A549 (cell line): Measurements from ENCODE around the gene GBGT1.

Source experiments
- CBX8 ChIP-seq: fragments of 200-600 bp; sonication (generic); IDR thresholded peaks from 2 replicates; pipeline ENCODE4 v1.6.1; 2016
- CTCF ChIP-seq: fragments of >200 bp; sonication (Bioruptor Twin); formaldehyde crosslinking; IDR thresholded peaks from 3 replicates; pipeline ENCODE4 v1.5.1; 2016
- EP300 ChIP-seq, 2 experiments: fragments of >200 bp; sonication (Bioruptor Twin); formaldehyde crosslinking; IDR thresholded peaks; 2 replicates in 1 of 2; 3 replicates in 1 of 2; pipeline ENCODE4 v1.6.1; 2016 to 2017
- JUN ChIP-seq, 2 experiments: fragments of >200 bp; sonication (Bioruptor Twin); formaldehyde crosslinking; IDR thresholded peaks; 2 replicates in 1 of 2; 3 replicates in 1 of 2; pipeline ENCODE4 v1.6.1; 2016 to 2017
- KDM1A ChIP-seq: fragments of 200-600 bp; sonication (generic); IDR thresholded peaks from 2 replicates; pipeline ENCODE4 v1.6.1; 2016; ENCODE audit warnings: low read depth, mild to moderate bottlenecking
- MAX ChIP-seq: IDR thresholded peaks from 2 replicates; pipeline ENCODE4 v1.6.1; 2012
- REST ChIP-seq: fragments of 200-600 bp; sonication (generic); IDR thresholded peaks from 2 replicates; pipeline ENCODE4 v1.6.1; 2016; ENCODE audit warnings: antibody characterized with exemption, mild to moderate bottlenecking, moderate library complexity
- RFX5 ChIP-seq: fragments of 450-650 bp; IDR thresholded peaks from 2 replicates; pipeline ENCODE4 v1.7.1; 2014; ENCODE audit warnings: antibody characterized with exemption, mild to moderate bottlenecking, moderate library complexity
- RNF2 ChIP-seq: fragments of 200-600 bp; sonication (generic); IDR thresholded peaks from 2 replicates; pipeline ENCODE4 v1.6.1; 2016; ENCODE audit warnings: low read depth, mild to moderate bottlenecking, antibody characterized with exemption, moderate library complexity, borderline replicate concordance
- SMC3 ChIP-seq: fragments of >200 bp; sonication (Bioruptor Twin); formaldehyde crosslinking; IDR thresholded peaks from 3 replicates; pipeline ENCODE4 v1.6.1; 2018; ENCODE audit warnings: inconsistent platforms
- SREBF2 ChIP-seq: fragments of 450-650 bp; IDR thresholded peaks from 2 replicates; pipeline ENCODE4 v1.6.1; 2014; ENCODE audit warnings: mild to moderate bottlenecking, moderate library complexity
- USF2 ChIP-seq: fragments of 450-650 bp; IDR thresholded peaks from 2 replicates; pipeline ENCODE4 v1.6.1; 2014; ENCODE audit warnings: antibody characterized with exemption

- TF ChIP-seq CTCF (no peak), SREBF2 (no peak), MAX (no peak), REST (no peak), RNF2 (no peak), KDM1A (no peak), RFX5 (no peak), EP300 (IDR thresholded peaks at IDR 0.05) (no peak), SMC3 (no peak), CBX8 (no peak), USF2 (no peak), JUN (IDR thresholded peaks at IDR 0.05) (no peak)
Observed at GRCh38 chr9:133127340-133127981, 36.3 kb downstream of the GBGT1 start.
